Stimulated activated naive CD8-positive, alpha-beta T cell treated with anti-CD3 and anti-CD28 coated beads, Interleukin-15, Interleukin-2, amounts not matched to agents 100 U/mL and 50 U/mL, for 24 hours (primary cell): Measurements from ENCODE around the gene APBB2.

Experiments
- ATAC-seq: fragments of 150-1000 bp; cut with Tn5 transposase; one replicate; pipeline ENCODE4 v1.10.0; 2021
- DNase-seq: peaks from one replicate; pipeline ENCODE4 v3.0.0; 2021

The APBB2 gene

DNA sequence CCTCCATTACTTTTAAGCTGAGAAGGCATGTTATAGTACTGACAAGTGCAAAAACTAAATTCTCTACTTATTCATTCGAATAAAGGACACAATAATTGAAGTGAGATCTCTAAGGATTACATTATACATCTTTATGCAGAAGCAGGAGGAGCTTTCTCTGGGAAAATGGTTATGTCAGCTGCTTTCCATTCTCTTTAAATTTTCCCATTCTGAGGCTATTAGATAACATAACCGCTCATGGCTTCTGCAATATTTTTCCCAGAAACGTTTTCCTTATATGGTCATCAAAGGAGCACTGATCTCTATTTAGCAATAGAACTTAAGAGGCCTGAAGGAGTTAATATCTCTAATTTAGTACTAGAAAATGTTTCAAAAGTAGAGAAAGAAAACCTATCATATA is 243.0 kb downstream of the APBB2 start:
- ATAC-seq (no peak), DNase-seq (no peak)

DNA sequence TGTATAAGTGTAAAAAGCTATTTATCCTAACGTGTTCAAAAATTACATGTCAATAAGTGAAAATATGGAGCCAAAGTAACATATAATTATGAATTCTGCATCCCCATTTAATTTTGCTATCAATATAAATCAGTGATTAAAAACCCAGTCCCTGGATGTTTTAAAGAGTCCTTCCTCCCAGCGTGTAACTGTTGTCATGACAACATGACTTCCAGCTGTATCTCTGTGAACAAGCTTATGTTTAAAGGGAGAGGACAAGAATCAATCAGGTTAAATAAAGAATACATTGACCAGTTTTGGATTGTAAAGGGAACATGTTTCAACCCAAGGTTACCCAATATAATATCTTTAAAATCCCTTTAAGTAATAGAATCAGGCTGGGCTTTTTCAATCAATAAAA is 244.8 kb downstream of the APBB2 start:
- DNase-seq (no peak), ATAC-seq (no peak)

DNA sequence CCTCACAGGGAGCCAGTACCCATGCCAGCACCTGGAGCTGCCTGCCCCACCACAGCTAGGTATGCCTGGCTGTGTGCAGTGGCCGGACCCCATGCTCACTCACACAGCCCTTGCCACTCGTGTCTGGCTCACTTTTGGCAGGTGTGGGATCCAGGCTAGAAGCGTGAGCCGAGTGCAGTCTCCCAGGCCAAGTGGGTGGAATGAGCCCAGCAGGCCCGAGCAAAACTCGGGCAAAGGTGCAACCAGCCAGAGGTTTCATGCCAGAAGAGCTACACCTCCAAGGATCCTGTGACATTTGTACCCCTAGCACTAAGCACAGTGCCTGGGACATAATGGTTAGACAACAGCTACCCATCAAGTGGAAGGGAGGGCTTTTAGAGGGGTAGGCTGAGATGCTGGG is 246.8 kb downstream of the APBB2 start:
- DNase-seq: no peak
- ATAC-seq: no peak

DNA sequence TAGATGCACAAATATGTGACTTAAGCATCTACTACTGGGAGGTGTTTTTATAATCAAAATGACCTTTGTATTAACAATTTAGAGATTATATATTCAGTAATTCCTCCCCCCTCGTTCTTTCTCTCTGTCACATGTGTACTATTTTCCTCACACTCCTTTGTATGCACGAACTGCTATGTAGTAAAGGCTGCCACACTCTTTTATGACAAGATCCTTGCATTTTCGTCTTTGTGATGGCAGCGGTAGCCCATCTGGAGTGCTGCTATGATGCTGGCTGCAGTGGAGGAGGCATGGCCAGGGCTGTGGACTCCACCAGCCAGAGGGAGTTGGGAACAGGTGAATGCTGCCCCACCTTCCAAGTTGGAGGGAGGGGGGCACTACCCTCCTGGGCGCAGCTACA is 248.3 kb downstream of the APBB2 start:
- ATAC-seq (no peak), DNase-seq (no peak)

DNA sequence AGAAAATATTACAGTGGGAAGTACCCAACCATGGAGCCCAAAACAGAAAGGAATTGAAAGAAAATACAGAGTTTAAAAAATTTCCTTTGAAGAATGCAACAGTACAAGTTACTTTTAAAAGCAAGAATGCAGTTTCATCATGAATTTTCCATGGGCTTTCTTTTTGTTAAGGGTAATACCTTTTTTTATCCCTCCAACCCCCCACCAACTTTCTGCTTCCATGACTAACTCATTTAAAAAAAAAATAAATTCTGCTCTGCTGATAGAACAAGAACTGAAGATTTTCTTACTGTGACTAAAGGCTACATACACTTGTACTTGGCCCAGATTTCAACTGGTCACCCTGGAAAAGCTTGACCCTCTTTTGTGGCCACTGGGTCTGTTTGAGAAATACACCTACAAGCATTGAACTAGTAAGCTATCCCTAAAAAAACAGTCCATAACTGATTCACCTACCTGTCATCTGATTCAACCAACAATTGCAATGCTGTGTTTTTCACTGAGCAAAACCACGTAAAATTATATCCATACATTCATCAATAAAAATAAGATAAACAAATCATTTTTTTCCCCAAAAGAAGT is 250.4 kb downstream of the APBB2 start:
- no peak for DNase-seq
- ATAC-seq: no peak

DNA sequence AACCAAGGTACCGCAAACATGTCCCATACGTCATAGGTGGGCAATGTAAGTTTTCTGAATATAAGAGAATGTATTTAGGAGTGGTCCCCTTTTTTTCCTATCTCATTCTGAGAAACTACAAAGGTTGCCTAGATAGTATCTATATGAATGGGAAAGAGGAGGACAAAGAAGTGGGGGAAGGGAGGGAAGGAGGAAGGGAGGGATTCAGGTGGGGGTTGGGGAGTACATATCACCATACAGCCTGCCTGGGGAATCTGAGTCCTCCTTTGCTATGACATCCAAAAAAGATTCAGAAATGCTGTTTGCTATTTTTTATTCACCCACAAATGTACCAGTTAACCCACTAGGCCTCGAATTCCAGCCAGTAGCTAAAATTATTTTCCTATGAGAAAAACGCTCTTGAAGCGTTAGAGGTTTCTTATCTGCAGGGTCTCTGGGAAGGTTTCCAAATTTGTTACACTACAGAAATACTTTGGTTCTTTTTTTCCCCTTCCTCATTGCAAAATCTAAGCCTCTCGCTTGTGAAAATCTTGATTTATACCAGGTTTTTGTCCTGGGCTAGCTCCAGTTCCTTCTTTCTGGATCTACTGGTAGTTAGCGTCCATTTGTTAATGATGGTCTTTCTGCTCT is 251.7 kb downstream of the APBB2 start:
- DNase-seq (no peak), ATAC-seq (no peak)

DNA sequence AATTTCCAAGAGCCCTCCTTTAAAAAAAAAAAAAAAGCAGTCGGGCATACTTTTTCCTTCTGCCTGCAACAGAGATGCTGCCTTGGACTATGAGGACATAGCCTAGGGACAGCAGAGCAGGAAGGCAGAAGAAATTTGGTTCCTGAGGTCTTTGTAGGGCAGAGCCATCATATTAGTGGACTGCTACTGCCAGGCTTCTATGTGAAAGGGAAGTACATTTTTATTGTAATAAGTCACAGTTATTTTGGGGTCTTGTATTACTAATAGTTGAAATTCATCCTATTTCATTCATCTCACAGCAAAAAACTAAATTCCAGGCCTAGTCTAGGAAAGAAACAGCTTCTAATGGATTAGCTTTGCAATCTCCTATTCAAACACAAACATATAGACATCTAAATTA is 253.4 kb downstream of the APBB2 start:
- ATAC-seq: no peak
- DNase-seq: no peak

DNA sequence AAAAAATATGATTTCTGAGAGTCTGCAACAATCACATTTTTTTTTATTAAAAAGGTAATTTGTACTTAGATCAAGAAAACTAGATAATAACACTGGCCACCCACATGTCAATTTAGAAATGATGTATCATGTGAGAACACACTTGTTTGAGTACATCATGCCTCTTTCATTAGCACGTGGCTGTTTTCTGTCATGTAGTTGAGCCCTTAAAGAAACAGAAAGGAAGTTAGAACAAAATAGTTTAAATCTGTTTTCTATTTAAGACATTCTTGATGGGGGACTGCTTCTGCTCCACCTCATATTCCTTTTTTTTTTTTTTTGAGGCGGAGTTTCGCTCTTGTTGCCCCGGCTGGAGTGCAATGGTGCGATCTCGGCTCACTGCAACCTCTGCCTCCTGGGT is 257.1 kb downstream of the APBB2 start:
- DNase-seq (no peak), ATAC-seq (no peak)

DNA sequence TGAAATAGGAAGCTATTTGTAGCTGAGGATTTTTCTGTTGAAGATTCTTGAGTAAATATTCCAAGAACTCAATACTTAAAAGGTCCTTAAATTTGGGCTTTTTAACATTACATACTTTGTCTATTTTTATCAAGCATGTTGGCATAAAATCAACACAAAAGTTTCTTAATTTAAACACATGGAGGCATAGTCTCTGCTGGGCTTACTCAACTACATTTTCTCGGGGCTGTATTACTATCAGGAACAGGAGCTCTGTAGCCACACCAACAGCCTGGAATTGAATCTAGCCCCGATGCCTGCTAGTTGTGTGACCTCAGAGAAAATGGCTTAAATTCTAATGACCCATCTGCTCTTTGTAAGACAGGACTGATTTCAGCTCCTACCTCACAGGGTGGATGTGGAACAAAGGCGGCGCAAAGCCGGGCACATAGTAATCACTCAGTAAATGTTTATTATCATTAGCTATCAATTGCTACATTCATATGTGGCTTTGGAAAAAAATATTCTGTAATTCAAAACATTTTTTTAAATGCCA is 257.6 kb downstream of the APBB2 start:
- DNase-seq (no peak), ATAC-seq (no peak)

DNA sequence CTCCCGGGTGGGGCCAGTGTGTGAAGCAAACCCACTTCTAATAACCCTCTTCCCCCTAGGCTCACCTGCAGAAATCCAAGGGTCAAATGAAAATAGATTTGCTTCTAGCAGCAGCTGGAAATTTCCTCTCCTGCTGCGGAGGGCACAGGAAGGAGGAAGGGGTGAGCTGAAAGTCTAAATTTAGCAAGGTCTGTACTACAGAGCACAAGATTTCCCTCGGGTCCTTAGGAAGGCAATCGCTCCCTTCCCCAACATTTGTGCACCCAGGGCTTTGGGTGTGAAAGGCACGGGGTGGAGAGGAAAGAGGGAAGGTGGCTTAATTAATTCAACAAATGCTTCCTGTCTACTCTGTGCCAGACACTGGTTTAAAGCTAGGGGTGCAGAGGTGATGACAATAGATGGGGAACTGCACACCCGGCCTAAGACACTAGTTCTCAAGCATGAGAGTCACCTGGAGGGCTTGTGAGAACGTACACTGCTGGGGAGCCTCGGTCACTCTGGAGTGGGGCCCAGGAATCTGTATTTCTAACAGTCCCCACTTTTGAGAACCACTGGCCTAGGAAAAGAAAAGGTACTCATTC is 260.2 kb downstream of the APBB2 start:
- ATAC-seq (no peak), DNase-seq (no peak)

DNA sequence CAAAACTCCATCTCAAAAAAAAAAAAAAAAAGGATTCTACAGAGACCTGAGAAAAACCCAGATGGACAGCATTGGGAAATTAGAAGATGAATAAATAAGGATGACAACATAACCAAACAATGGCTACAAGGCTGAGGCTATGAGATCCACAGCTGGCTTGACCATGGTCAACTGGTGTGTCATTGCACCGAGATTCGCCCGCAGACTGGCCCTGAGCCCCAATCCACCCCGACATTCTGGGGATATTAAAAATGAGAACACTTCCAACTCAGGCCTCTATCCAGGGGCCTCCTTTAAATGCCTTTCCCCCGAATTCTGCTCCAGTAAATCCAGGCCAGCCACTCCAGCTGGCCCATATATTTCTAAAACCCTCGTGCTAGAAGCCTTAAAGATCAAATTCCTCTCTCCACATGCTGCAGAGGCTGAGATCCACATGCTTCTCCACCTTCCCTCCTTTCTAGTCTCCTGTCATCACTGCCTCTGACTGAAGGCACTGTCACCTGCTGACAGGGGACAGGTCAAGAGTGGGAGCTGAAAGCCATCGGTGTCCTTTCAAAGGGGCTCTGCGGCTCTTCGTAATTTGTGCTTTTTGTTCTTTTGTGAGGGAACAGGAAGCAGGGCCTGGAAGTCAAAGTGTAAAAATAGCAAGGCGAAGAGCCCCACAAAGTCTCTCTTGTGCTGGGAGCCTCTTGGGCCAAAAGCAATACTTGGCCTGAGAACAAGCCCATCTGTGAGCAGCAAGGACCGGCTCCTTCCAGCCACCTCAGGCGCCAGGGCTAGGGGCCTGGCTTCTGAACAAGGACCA is 260.9 kb downstream of the APBB2 start:
- no peak for DNase-seq
- ATAC-seq: no peak

DNA sequence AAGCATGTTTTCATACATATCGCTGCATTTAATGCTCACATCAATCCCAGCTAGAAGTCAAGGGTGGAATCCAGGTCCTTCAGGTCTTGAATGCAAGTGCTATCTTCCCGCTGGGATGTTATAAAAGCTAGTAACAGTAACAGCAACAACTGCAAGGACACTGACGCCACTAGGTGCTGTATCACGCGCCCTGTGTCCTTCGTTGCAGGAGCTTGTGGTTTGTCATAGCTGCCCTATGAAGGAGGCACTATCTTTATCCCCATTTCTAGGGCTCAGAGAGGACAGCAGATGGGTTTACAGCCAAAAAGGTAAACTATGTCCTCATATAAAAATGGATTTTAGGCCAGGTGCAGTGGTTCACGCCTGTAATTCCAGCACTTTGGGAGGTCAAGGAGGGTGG is 261.7 kb downstream of the APBB2 start:
- ATAC-seq (no peak), DNase-seq (no peak)

DNA sequence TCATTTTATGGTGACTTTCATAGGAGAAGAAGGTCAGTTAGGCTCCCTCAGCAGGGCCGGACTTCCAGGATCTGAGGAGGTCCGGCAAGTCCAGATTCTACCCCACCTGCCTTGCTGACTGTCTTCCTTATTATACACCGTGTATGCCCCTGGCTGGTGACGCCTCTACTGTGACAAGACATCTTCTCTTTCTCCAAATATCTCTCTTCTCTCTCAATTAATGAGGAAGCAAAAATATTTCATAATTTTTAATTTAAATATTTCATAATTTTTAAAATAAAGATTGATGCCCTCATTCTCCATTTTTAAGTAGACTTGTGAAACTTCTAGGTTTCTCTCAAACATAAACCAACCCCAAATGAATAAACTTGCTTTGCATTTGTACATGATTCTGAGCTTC is 262.1 kb downstream of the APBB2 start:
- ATAC-seq: no peak
- DNase-seq: no peak

DNA sequence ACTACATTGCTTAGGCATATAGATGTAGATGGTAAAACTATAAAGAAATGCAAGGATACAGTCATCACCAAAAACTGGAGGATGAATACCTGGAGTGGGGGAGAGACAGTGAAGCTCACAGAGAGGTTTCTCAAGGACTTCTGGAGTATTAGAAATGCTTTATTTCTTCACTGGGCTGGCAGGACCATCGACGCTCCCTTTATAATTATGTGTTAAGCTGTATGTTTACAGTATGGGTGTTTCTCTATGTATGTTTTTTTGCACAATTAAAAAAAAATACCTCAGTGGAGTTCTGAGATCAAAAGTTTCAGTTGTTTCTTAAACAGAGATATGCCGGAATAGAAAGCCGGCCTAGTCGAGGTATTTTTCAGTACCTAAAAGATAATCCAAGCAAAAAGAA is 263.3 kb downstream of the APBB2 start:
- DNase-seq (no peak), ATAC-seq (no peak)

DNA sequence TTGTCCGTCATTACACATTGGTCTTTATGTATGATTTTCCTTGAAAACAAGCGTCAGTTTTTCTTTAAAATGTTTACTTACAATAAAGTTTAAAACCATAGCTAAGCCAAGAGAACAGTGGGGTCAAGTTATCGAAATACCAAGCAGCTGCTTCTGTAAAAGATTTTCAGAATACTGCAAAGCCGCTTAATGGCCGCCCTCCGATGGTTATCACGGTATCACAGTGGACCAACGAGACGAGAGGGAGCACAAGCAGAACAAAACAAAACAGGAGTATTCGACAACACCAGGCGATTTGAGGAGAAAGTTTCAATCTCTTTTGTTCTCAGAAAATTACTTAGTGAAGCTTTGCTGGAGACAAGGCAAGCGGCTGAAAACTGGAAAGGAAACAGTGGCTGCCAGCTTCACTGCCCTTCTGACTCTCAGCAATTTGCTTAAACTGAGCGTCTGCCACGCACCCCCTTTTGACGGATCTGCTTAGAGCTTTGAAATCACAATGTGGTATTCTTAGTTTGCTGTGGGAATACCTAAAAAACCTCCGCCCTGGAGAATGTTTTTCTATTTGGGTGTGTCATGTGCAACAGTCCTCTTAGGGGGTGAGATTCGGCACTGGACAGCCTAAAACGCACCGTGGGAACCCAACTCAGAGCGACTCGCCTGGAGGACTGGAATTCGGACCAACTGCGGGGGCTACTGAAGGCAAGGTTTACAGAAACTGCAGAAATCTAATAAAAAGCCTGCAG is 264.8 kb downstream of the APBB2 start:
- ATAC-seq: no peak
- no peak for DNase-seq

DNA sequence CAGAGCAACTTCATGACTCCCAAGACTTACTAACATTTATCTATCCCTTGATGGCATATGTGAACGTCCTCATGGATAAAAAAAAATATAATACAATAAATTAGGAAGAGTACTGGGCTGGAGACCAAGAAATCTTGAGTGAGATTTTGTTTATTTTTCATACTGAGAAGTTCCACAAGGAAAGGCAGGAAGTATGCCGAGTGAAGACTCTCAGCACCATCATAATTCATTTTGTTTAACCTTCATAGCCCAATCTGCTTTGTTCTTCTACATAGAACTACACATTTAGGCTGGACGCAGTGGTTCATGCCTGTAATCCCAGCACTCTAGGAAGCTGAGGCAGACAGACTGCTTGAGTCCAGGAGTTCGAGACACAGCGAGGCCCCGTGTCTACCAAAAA is 266.3 kb downstream of the APBB2 start:
- DNase-seq: no peak
- ATAC-seq: no peak

DNA sequence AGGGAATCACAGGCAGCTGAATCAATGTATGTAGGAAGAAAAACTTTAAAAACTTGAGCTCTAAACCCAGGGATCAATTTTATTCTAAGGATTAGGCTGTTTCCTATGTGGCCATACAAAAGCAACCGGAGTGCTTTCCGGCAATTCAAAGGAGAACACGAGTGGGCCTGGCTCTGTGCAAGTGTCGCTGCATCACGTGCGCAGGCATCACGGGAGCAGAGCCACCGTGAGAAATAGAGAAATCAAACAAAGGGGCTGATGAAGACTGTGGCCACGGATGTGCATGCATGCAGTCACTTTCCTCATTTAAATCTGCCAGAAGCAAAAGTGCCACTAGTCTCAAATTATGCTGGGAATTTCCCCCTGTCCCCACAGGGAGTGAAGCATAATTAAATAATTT is 267.7 kb downstream of the APBB2 start:
- ATAC-seq: no peak
- no peak for DNase-seq

DNA sequence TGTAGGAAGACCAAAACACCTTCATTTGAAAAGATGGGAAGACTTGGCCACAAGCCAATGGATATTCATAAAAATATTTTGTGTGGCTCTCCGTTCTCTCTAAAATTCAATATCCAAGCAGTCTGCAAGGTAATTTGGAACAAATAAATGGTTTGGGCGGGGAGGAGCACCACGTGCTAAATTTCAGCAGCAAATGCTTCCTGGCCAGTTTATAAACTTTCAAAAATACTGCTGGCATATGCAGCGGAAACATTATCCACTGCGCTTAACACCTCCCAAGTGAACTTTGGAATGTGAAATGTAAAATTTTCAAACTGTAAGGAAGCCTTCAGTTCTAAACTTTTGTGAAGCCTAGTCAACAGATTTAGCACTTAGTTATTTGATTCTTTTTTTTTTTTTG is 273.6 kb downstream of the APBB2 start:
- ATAC-seq (no peak), DNase-seq (no peak)

DNA sequence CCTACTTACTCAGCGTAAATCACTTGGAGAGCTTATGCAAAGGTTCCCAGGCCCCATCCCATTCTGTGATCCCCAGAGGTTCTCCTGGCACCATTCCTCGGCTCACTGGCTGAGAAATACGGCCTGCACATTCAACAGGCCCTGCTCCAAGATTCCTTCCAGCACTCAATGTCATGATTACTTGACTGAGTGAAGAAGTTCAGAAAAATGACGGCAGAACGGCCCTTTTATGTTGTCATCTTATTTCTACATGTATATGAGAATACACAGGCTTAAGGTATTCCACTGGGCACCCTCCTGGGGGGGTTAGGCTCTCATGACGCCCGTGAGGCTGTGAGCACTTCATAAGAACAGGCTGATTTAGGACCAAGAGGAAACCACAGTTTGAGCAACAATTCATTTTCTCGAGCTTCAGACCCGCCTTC is 274.0 kb downstream of the APBB2 start:
- DNase-seq: no peak
- ATAC-seq: no peak

DNA sequence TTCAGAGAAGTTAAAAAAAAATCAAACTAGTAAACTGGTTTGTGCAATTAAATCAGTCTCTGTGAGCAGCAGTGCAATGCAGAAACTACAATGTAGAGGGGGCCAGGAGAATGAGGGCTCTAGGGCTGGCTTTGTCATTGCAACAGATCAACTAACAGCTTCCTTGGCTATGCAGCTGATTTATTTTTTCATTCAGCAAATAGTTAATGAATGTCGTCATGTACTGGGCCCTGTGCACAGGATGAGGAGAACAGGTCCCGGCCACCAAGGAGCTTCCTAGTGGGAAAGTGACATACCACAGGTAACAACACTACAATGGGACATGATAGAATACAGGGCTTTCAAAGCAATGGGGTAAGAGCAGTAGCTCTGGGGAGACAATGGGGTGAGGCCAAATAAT is 274.5 kb downstream of the APBB2 start:
- ATAC-seq (no peak), DNase-seq (no peak)

DNA sequence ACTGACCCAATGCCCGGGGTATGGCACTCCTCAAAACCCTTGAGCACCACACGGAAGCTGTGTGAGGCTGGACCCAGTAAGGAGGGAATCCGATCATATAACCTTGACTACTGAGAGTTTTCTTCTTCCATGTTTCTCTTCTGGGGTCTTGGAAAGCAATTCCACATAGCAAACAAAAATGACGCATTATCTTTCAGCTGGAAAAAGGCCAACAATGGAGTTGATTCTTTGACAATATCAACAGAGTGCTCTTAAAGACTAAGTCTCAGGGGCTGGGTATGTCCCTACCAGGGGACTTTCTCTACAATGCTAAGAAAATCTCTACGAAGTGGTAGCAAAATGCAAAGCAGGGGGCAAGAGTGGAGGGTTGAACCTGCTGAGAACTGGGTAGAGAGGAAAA is 276.0 kb downstream of the APBB2 start:
- no peak for DNase-seq
- no peak for ATAC-seq

DNA sequence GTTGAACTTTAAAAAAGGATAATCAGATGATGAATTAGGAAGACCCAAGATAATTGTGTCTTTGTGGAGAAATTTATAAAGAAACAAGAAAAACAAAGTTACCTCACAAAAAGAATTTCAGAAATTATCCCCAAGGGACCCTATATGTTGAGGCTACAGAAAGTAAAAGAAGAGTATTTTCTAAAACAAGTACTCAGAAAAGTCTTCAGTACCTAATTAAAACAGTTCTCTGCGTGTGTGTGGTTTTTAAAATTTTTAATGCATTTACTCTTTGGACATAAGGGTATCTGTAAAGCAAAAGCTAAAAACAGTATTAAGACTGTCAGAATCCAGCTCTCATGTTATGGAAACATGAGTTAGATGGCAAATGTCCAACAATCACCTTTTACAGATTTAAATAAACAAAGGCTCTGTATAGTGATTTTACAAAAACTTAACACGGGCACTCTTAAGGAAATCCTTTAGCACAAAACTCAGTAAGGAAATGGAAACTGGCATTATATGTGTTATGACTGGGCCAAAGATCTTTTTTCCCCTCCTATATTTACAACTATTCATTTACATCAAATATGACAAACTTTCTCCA is 277.1 kb downstream of the APBB2 start:
- no peak for DNase-seq
- ATAC-seq: no peak
